HepG2 (cell line): ENCODE results near the gene LRBA. TPM values are rescaled to one million over a fixed set of nuclear protein-coding genes. Genes with fewer than 3 reads are reported as not detected.

Experiments used
- ATAC-seq: fragments of 200-7000 bp; cut with Tn5 transposase; 3 replicates; pipeline ENCODE4 v1.9.1; 2020; ENCODE audit warnings: mild to moderate bottlenecking, moderate library complexity
- BruUV-seq: library from RNA; stranded (reverse); fragments of 400-500 nt; replicated peaks from 2 replicates; lab custom pipeline; 2021; lab: Mats Ljungman, UMichigan
- CTCF ChIA-PET: fragments of 300-600 bp; formaldehyde crosslinking; extraction: SDS; loops from one replicate; lab custom pipeline; 2021; ENCODE audit warnings: low total read pairs, inconsistent platforms, low intra/inter-chr PET ratio; lab: Yijun Ruan, JAX
- POLR2A ChIA-PET: fragments of 350-600 bp; sonication (Branson Sonifier 250); formaldehyde crosslinking; loops from one replicate; lab custom pipeline; 2020; ENCODE audit warnings: antibody characterized with exemption, inconsistent platforms; lab: Yijun Ruan, JAX
- DNase-seq: peaks from one replicate; pipeline ENCODE4 v3.0.0-alpha.2; 2015; ENCODE audit warnings: low spot score
- FAIRE-seq: peaks from 3 replicates; lab custom pipeline; 2011; peaks lifted over from hg19 to GRCh38; lab: Jason Lieb, UNC
- H2AFZ ChIP-seq: one replicate; pipeline ENCODE4 v1.6.1; 2011; ENCODE audit warnings: low read length, inconsistent platforms
- H3K27ac ChIP-seq: fragments of 300-600 bp; 3 replicates; pipeline ENCODE4 v1.8.0; 2011; ENCODE audit warnings: mixed run types, mild to moderate bottlenecking, mixed read lengths, low read length, inconsistent platforms; ENCODE audit not compliant: insufficient read depth; ENCODE audit errors: extremely low read length
- H3K27me3 ChIP-seq, 2 experiments: fragments of 200-600 bp in 1 of 2; 2 replicates in 1 of 2; 3 replicates in 1 of 2; pipeline versions ENCODE4 v1.6.0 to v1.8.0; 2011; ENCODE audit warnings: low read length in 2 of 2, mild to moderate bottlenecking in 2 of 2, moderate library complexity in 2 of 2, inconsistent platforms in 1 of 2; ENCODE audit not compliant: insufficient read depth in 2 of 2, control insufficient read depth in 1 of 2
- H3K36me3 ChIP-seq, 2 experiments: fragments of 200-600 bp in 1 of 2; replicated peaks in 1 of 2; 2 replicates in 1 of 2; 3 replicates in 1 of 2; pipeline versions ENCODE4 v1.5.1 to v1.8.0; 2011; ENCODE audit warnings: low read length in 2 of 2, inconsistent platforms in 1 of 2; ENCODE audit not compliant: insufficient read depth in 2 of 2, control insufficient read depth in 1 of 2
- H3K4me1 ChIP-seq: 2 replicates; pipeline ENCODE4 v1.5.1; 2012; ENCODE audit warnings: low read length, inconsistent platforms; ENCODE audit not compliant: insufficient read depth
- H3K4me2 ChIP-seq: 2 replicates; pipeline ENCODE4 v1.6.0; 2011; ENCODE audit warnings: low read depth, low read length, inconsistent platforms
- H3K4me3 ChIP-seq, 3 experiments: fragments of 200-600 bp in 1 of 3; sonication (generic), shearing (Covaris generic) in 1 of 3; replicated peaks in 1 of 3; 2 replicates each; pipeline ENCODE4 v1.5.1; 2011 to 2016; ENCODE audit warnings: low read length in 3 of 3, inconsistent platforms in 2 of 3, low read depth in 2 of 3, mild to moderate bottlenecking in 2 of 3, control low read depth in 1 of 3, mixed read lengths in 1 of 3; ENCODE audit not compliant: insufficient read depth in 1 of 3
- H3K79me2 ChIP-seq: one replicate; pipeline ENCODE4 v1.6.1; 2011; ENCODE audit warnings: low read length, inconsistent platforms; ENCODE audit not compliant: insufficient read depth
- H3K9ac ChIP-seq: 2 replicates; pipeline ENCODE4 v1.6.0; 2011; ENCODE audit warnings: mild to moderate bottlenecking, low read depth, low read length, inconsistent platforms; ENCODE audit not compliant: insufficient read depth
- H3K9me3 ChIP-seq: 2 replicates; pipeline ENCODE4 v1.5.1; 2012; ENCODE audit warnings: mild to moderate bottlenecking, low read length
- H4K20me1 ChIP-seq: 2 replicates; pipeline ENCODE4 v1.6.0; 2011; ENCODE audit warnings: inconsistent platforms, mild to moderate bottlenecking, low read length, moderate library complexity; ENCODE audit not compliant: insufficient read depth
- CREB1 ChIP-seq, 2 experiments: fragments of 450-650 bp in 1 of 2; IDR thresholded peaks; 2 replicates each; pipeline ENCODE4 v1.6.1; 2016 to 2017; ENCODE audit warnings: control low read depth in 1 of 2, mild to moderate bottlenecking in 1 of 2, missing compliant biosample characterization in 1 of 2, missing genetic modification characterization in 1 of 2
- ISX ChIP-seq: sonication (generic); formaldehyde crosslinking; conservative IDR thresholded peaks from 2 replicates; pipeline ENCODE4 v1.5.0; 2020; ENCODE audit warnings: missing genetic modification reagents
- KLF9 ChIP-seq: IDR thresholded peaks from 2 replicates; pipeline ENCODE4 v1.6.1; 2016; ENCODE audit warnings: low read depth
- LRRFIP1 ChIP-seq: sonication (generic); formaldehyde crosslinking; conservative IDR thresholded peaks from 2 replicates; pipeline ENCODE4 v1.4.0; 2020; ENCODE audit warnings: missing genetic modification reagents
- MLX ChIP-seq: IDR thresholded peaks from 2 replicates; pipeline ENCODE4 v1.6.1; 2016
- PBX3 ChIP-seq: sonication (generic); formaldehyde crosslinking; IDR thresholded peaks from 2 replicates; pipeline ENCODE4 v1.8.1; 2023; ENCODE audit warnings: missing genetic modification reagents, inconsistent platforms, borderline replicate concordance
- PHB2 ChIP-seq: fragments of 450-650 bp; IDR thresholded peaks from 2 replicates; pipeline ENCODE4 v1.6.1; 2018; ENCODE audit not compliant: partially characterized antibody
- PRDM10 ChIP-seq: sonication (generic); formaldehyde crosslinking; IDR thresholded peaks from 2 replicates; pipeline ENCODE4 v1.4.0; 2020; ENCODE audit warnings: low read depth, missing genetic modification reagents
- ZNF331 ChIP-seq: sonication (generic); formaldehyde crosslinking; IDR thresholded peaks from 2 replicates; pipeline ENCODE4 v1.4.0; 2020; ENCODE audit warnings: missing genetic modification reagents
- ZNF557 ChIP-seq: sonication (generic); formaldehyde crosslinking; IDR thresholded peaks from 2 replicates; pipeline ENCODE4 v1.4.0; 2020; ENCODE audit warnings: missing genetic modification reagents
- ZNF781 ChIP-seq: sonication (generic); formaldehyde crosslinking; IDR thresholded peaks from 2 replicates; pipeline ENCODE4 v1.5.1; 2020; ENCODE audit warnings: borderline replicate concordance, mild to moderate bottlenecking, missing genetic modification reagents; ENCODE audit errors: not compliant biosample characterization
- ZUFSP ChIP-seq: sonication (generic); formaldehyde crosslinking; IDR thresholded peaks from 2 replicates; pipeline ENCODE4 v1.9.0; 2021; ENCODE audit warnings: missing genetic modification reagents, mild to moderate bottlenecking, borderline replicate concordance
- WGBS: methylation state at CpG from one replicate; pipeline ENCODE4 v1.1.6; 2017; ENCODE audit warnings: low lambda C conversion rate; 5-methylcytosine and 5-hydroxymethylcytosine counted together
- in situ Hi-C: cut with HindIII; loops from 2 replicates; pipeline ENCODE4 v1.10.0; 2017; ENCODE audit warnings: low pct_unique_long_range_greater_than_20kb; ENCODE audit not compliant: extremely low pct_ligation_motif_present
- intact Hi-C: fragments of 100-400 bp; cut with micrococcal nuclease; formaldehyde crosslinking; loops from one replicate; pipeline ENCODE4 v1.10.0; 2022; ENCODE audit not compliant: unreplicated experiment
- polyA plus RNA-seq, 8 experiments: library from polyadenylated mRNA; depleted of rRNA in 3 of 8; stranded (reverse) in 7 of 8; unstranded in 1 of 8; fragments of >200 nt; fragmentation: Illumina TruSeq in 4 of 8; extraction: Trizol in 4 of 8; gene quantifications; 2 replicates each; pipeline versions ENCODE4 v1.2.1 to v1.2.3, GENCODE V29; 2011 to 2016; ENCODE audit warnings: low read depth in 4 of 8, missing spikeins in 1 of 8, mixed read lengths in 1 of 8; ENCODE audit not compliant: insufficient read depth in 1 of 8
- total RNA-seq, 5 experiments: library from RNA; depleted of rRNA; stranded (reverse); fragments of >200 nt; fragmentation: Illumina TruSeq; extraction: Trizol; gene quantifications; 2 replicates each; pipeline ENCODE4 v1.2.3, GENCODE V29; 2016; ENCODE audit warnings: low read depth in 1 of 5

The LRBA gene
- total and polyA plus RNA-seq, 2 of the 13 experiments (the other 11 are each of a cell fraction or from before 2014, with no cell fraction given), result 21.0 to 37.2 TPM

GRCh38 chr4:150583287-150584110 lies 431.6 kb downstream of the LRBA start:
- no peak overlapping the region for H2AFZ ChIP-seq
- in situ Hi-C loops, result no loop called here

More at GRCh38 chr4:150583287-150584110, 431.6 kb downstream of the LRBA start:
- Histone ChIP-seq H3K27me3 (no peaks in the 10 kb centered on the region), H3K4me3 (no peak overlapping the region), H3K36me3 (peaks cover 5 to 12% of the 10 kb centered on the region in 2 experiments; a peak in 2 of 5 replicates), H3K79me2 (no peaks in the 10 kb centered on the region), H3K9ac (no peak overlapping the region), H3K9me3 (no peaks in the 10 kb centered on the region), H4K20me1 (no peaks in the 10 kb centered on the region), H3K27ac (no peak overlapping the region), H3K4me1 (no peaks in the 10 kb centered on the region), H3K4me2 (no peak overlapping the region)
- intact Hi-C loops, result no loop called here
- POLR2A ChIA-PET, result no interaction called here
- CTCF ChIA-PET, result no interaction called here
- ATAC-seq (no peak), DNase-seq (no peak), FAIRE-seq (no peak)
- BruUV-seq, result no TSS peak
- no peak for TF ChIP-seq PHB2
- TF ChIP-seq PBX3, result no peak
- TF ChIP-seq ZNF557, result no peak
- TF ChIP-seq ZNF331, result no peak
- TF ChIP-seq LRRFIP1 (CRISPR knock-in tag), result no peak
- no peak for TF ChIP-seq CREB1 (IDR thresholded peaks at IDR 0.05)
- TF ChIP-seq CREB1 (CRISPR knock-in tag; IDR thresholded peaks at IDR 0.05), result no peak
- no peak for TF ChIP-seq KLF9 (CRISPR knock-in tag)
- no peak for TF ChIP-seq ISX
- TF ChIP-seq ZNF781 (CRISPR knock-in tag), result no peak
- TF ChIP-seq PRDM10 (CRISPR knock-in tag), result no peak
- TF ChIP-seq MLX (CRISPR knock-in tag), result no peak
- no peak for TF ChIP-seq ZUFSP (CRISPR knock-in tag)
- WGBS, result 98% methylated on average over 53 of the region's 66 CpGs
